K562 (cell line): ENCODE data around the gene VWA3B. TPM values are rescaled to one million over a fixed set of nuclear protein-coding genes. Genes with fewer than 3 reads are reported as not detected.

Experiments
- ATF1 ChIP-seq, 2 experiments: fragments of 450-650 bp in 1 of 2; IDR thresholded peaks; 2 replicates each; pipeline ENCODE4 v1.6.1; 2016; ENCODE audit warnings: missing compliant biosample characterization in 1 of 2, missing genetic modification characterization in 1 of 2
- CEBPB ChIP-seq: fragments of 450-650 bp; IDR thresholded peaks from 2 replicates; pipeline ENCODE4 v1.6.1; 2016; ENCODE audit warnings: missing genetic modification characterization, missing compliant biosample characterization
- CEBPG ChIP-seq, 3 experiments: fragments of 200-800 bp in 1 of 3; sonication (Bioruptor generic) in 1 of 3; sonication (generic) in 1 of 3; formaldehyde crosslinking in 1 of 3; IDR thresholded peaks in 2 of 3; conservative IDR thresholded peaks in 1 of 3; 2 replicates each; pipeline versions ENCODE4 v1.6.1 to v1.8.0; 2016 to 2022; ENCODE audit warnings: missing compliant biosample characterization in 2 of 3, missing genetic modification characterization in 2 of 3, mild to moderate bottlenecking in 1 of 3, missing genetic modification reagents in 1 of 3
- DDX20 ChIP-seq: fragments of 450-650 bp; IDR thresholded peaks from 2 replicates; pipeline ENCODE4 v1.6.1; 2016; ENCODE audit warnings: missing genetic modification characterization, low read depth, mild to moderate bottlenecking, missing compliant biosample characterization, moderate library complexity
- HBP1 ChIP-seq: fragments of 450-650 bp; formaldehyde crosslinking; IDR thresholded peaks from 2 replicates; pipeline ENCODE4 v1.4.0; 2022; ENCODE audit warnings: missing genetic modification characterization
- MBD2 ChIP-seq: sonication (generic); IDR thresholded peaks from 2 replicates; pipeline ENCODE4 v1.6.1; 2016; ENCODE audit warnings: low read depth, borderline replicate concordance
- NFE2 ChIP-seq: IDR thresholded peaks from 2 replicates; pipeline ENCODE4 v1.6.1; 2014; ENCODE audit warnings: antibody characterized with exemption, low read depth
- SMARCA4 ChIP-seq: fragments of 450-650 bp; IDR thresholded peaks from 2 replicates; pipeline ENCODE4 v1.6.1; 2016
- TEAD2 ChIP-seq: fragments of 450-650 bp; IDR thresholded peaks from 2 replicates; pipeline ENCODE4 v1.6.1; 2016; ENCODE audit warnings: missing genetic modification characterization, control low read depth, missing compliant biosample characterization
- THRB ChIP-seq: fragments of 450-650 bp; formaldehyde crosslinking; conservative IDR thresholded peaks from 2 replicates; pipeline ENCODE4 v1.4.0; 2022; ENCODE audit warnings: mild to moderate bottlenecking, missing genetic modification characterization
- ZNF316 ChIP-seq: fragments of 450-650 bp; IDR thresholded peaks from 2 replicates; pipeline ENCODE4 v1.6.1; 2016
- ZNF318 ChIP-seq, 2 experiments: fragments of 450-650 bp; IDR thresholded peaks; 2 replicates each; pipeline ENCODE4 v1.6.1; 2016; ENCODE audit warnings: mild to moderate bottlenecking in 2 of 2, borderline replicate concordance in 1 of 2, low read depth in 1 of 2, moderate library complexity in 1 of 2
- ZNF696 ChIP-seq: fragments of 250-450 bp; sonication (Bioruptor Pico); conservative IDR thresholded peaks from 2 replicates; pipeline ENCODE4 v1.4.0; 2020; ENCODE audit warnings: mild to moderate bottlenecking, moderate library complexity
- polyA plus RNA-seq, 8 experiments: library from polyadenylated mRNA; depleted of rRNA in 4 of 8; stranded (reverse) in 5 of 8; unstranded in 3 of 8; fragments of >200 nt; fragmentation: Nextera tagmentation in 2 of 8; fragmentation: Illumina TruSeq in 1 of 8; extraction: Ambion mirVana in 2 of 8; extraction: Trizol in 1 of 8; gene quantifications; 2 replicates each; pipeline versions ENCODE4 v1.2.1 to v1.2.3, GENCODE V29; 2011 to 2014; ENCODE audit warnings: inconsistent platforms in 1 of 8, missing spikeins in 1 of 8
- total RNA-seq, 7 experiments: library from RNA; depleted of rRNA in 6 of 7; stranded (reverse); fragments of >200 nt in 6 of 7; fragmentation: Illumina TruSeq in 2 of 7; extraction: Trizol in 2 of 7; gene quantifications; 2 replicates each; pipeline versions ENCODE4 v1.2.1 to v1.2.3, GENCODE V29; 2011 to 2021; ENCODE audit warnings: low replicate concordance in 1 of 7

The VWA3B gene
- total and polyA plus RNA-seq, 9 of the 15 experiments (the other 6 are each of a cell fraction or from before 2014, with no cell fraction given), result not detected

DNA sequence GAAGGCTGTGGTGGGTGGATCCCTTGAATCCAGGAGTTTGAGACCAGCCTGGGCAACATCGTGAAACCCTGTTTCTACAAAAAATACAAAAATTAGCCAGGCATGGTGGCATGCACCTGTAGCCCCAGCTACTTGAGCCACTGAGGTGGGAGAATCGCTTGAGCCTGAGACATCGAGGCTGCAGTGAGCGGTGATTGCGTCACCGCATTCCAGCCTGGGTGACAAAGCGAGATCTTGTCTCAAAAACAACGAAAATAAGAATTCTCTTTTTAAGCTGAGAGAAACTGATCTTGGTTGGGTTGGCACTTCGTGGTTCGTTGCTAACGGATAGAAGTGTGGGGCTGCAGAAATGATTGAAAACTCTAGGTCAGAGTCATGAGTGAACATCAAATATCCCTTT, 150.0 kb downstream of the VWA3B start (continued):
- no peak for TF ChIP-seq THRB
- peak; percentile 94 for TF ChIP-seq CEBPB (tag)
- no peak for TF ChIP-seq DDX20
- no peak for TF ChIP-seq ATF1 (CRISPR knock-in tag; IDR thresholded peaks at IDR 0.05)
- TF ChIP-seq ATF1 (tag; IDR thresholded peaks at IDR 0.05), result 0 out of 2 replicates have a peak, but pooled peaks have one; percentile 24
- no peak for TF ChIP-seq ZNF696
- TF ChIP-seq HBP1 (CRISPR knock-in tag), result no peak
- no peak for TF ChIP-seq ZNF316
- 0 out of 2 replicates have a peak, but pooled peaks have one; percentile 42 for TF ChIP-seq NFE2
- no peak for TF ChIP-seq ZNF318 (IDR thresholded peaks at IDR 0.05; ENCODE audit: borderline replicate concordance in 1 of 2, low read depth in 1 of 2)
- 0 out of 2 replicates have a peak, but pooled peaks have one; percentile 24 for TF ChIP-seq SMARCA4
- peak; percentile 81 for TF ChIP-seq TEAD2 (tag)
- no peak for TF ChIP-seq MBD2
- TF ChIP-seq CEBPG (CRISPR knock-in tag; IDR thresholded peaks at IDR 0.05), result peak; percentile 66
- TF ChIP-seq CEBPG (tag; conservative IDR thresholded peaks at IDR 0.05 in 1 of 2, IDR thresholded peaks at IDR 0.05 in 1 of 2), result peak; percentile 86 to 93
- TF ChIP-seq, all 486 proteins: peak for 12
